Stimulated activated CD8-positive, alpha-beta memory T cell treated with anti-CD3 and anti-CD28 coated beads, Interleukin-15, amount 100 ng/mL, for 4 hours (primary cell): ENCODE measurements around the gene PHF13.
A peak's percentile ranks its signal among the peaks of the same experiment; 100 is the strongest.
"Not testable (repeated sequence)": the region's sequence is repeated elsewhere in the genome, so short reads cannot be mapped to it uniquely, and the experiment has no call there.

Experiments used
- DNase-seq, 2 donors: peaks; one replicate each; pipeline ENCODE4 v3.0.0-alpha.2; 2020; ENCODE audit warnings: low read depth in 2 of 2

Gene PHF13

GRCh38 chr1:6628971-6629479, 15.5 kb downstream of the PHF13 start:
- DNase-seq, result no peak

GRCh38 chr1:6630027-6630426, 16.5 kb downstream of the PHF13 start:
- no peak for DNase-seq

GRCh38 chr1:6631058-6631457, 17.5 kb downstream of the PHF13 start:
- DNase-seq, result no peak

- DNase-seq, result no peak
Measured at GRCh38 chr1:6632588-6633514, 19.3 kb downstream of the PHF13 start.

GRCh38 chr1:6634371-6635052, 21.0 kb downstream of the PHF13 start:
- peak in 1 of 2 donors; percentile 3 for DNase-seq

- DNase-seq, result no peak
Measured at GRCh38 chr1:6635161-6635909, 21.8 kb downstream of the PHF13 start.

- DNase-seq, result no peak
Measured at GRCh38 chr1:6635910-6636760, 22.6 kb downstream of the PHF13 start.

- not testable (repeated sequence) for DNase-seq
Measured at GRCh38 chr1:6636778-6637177, 23.2 kb downstream of the PHF13 start.

- DNase-seq, result no peak
Measured at GRCh38 chr1:6637770-6638169, 24.2 kb downstream of the PHF13 start.

GRCh38 chr1:6638226-6638625, 24.7 kb downstream of the PHF13 start:
- no peak for DNase-seq

GRCh38 chr1:6640867-6641266, 27.3 kb downstream of the PHF13 start:
- not testable (repeated sequence) for DNase-seq

- DNase-seq, result no peak
Measured at GRCh38 chr1:6645018-6645417, 31.5 kb downstream of the PHF13 start.

- DNase-seq, result peak in 1 of 2 donors; percentile 12
Measured at GRCh38 chr1:6646499-6647148, 33.1 kb downstream of the PHF13 start.

GRCh38 chr1:6648556-6648955, 35.0 kb downstream of the PHF13 start:
- DNase-seq, result no peak

- DNase-seq, result no peak
Measured at GRCh38 chr1:6651909-6652308, 38.4 kb downstream of the PHF13 start.

- no peak for DNase-seq
Measured at GRCh38 chr1:6652986-6653385, 39.5 kb downstream of the PHF13 start.

- no peak for DNase-seq
Measured at GRCh38 chr1:6653436-6654290, 40.1 kb downstream of the PHF13 start.

GRCh38 chr1:6657138-6657537, 43.6 kb downstream of the PHF13 start:
- DNase-seq, result no peak

GRCh38 chr1:6658359-6659060, 45.0 kb downstream of the PHF13 start:
- DNase-seq, result no peak
